ENCODE results near the gene PEF1.

Gene PEF1

GRCh38 chr1:31626223-31627207 lies 18.2 kb downstream of the PEF1 start:
- no peak for DNase-seq

GRCh38 chr1:31625561-31626222 lies 19.0 kb downstream of the PEF1 start:
- no peak for DNase-seq

GRCh38 chr1:31624731-31625514 lies 19.8 kb downstream of the PEF1 start:
- DNase-seq, result no peak

GRCh38 chr1:31624309-31624708 lies 20.4 kb downstream of the PEF1 start:
- no peak for DNase-seq

- DNase-seq, result no peak
Measured at GRCh38 chr1:31623365-31623764, 21.3 kb downstream of the PEF1 start.

GRCh38 chr1:31621847-31622730 lies 22.6 kb downstream of the PEF1 start:
- no peak for DNase-seq

GRCh38 chr1:31621498-31621820 lies 23.2 kb downstream of the PEF1 start:
- DNase-seq, result no peak

- DNase-seq, result no peak
Measured at GRCh38 chr1:31620631-31621497, 23.8 kb downstream of the PEF1 start.

- no peak for DNase-seq
Measured at GRCh38 chr1:31618916-31619846, 25.5 kb downstream of the PEF1 start.

- peak; percentile 48 for DNase-seq
Measured at GRCh38 chr1:31617916-31618746, 26.5 kb downstream of the PEF1 start.

- no peak for DNase-seq
Measured at GRCh38 chr1:31617218-31617915, 27.3 kb downstream of the PEF1 start, which contains the start of gene HCRTR1. Gene HCRTR1 (plus strand): TSS chr1:31617689. CDS start chr1:31619193, 1,504 bp downstream.

GRCh38 chr1:31615939-31616338 lies 28.7 kb downstream of the PEF1 start:
- DNase-seq, result no peak

GRCh38 chr1:31615414-31615813 lies 29.3 kb downstream of the PEF1 start:
- DNase-seq, result no peak

- DNase-seq, result no peak
Measured at GRCh38 chr1:31614414-31615005, 30.2 kb downstream of the PEF1 start.

GRCh38 chr1:31609514-31610118 lies 35.1 kb downstream of the PEF1 start:
- no peak for DNase-seq

- no peak for DNase-seq
Measured at GRCh38 chr1:31607360-31607759, 37.3 kb downstream of the PEF1 start.

GRCh38 chr1:31605908-31606427 lies 38.7 kb downstream of the PEF1 start:
- no peak for DNase-seq

Measured in NCI-H1105 treated with DMSO at 0.1 percent for 48 hours (cell line).